Measurements from ENCODE around the gene AVPR2.

DNA sequence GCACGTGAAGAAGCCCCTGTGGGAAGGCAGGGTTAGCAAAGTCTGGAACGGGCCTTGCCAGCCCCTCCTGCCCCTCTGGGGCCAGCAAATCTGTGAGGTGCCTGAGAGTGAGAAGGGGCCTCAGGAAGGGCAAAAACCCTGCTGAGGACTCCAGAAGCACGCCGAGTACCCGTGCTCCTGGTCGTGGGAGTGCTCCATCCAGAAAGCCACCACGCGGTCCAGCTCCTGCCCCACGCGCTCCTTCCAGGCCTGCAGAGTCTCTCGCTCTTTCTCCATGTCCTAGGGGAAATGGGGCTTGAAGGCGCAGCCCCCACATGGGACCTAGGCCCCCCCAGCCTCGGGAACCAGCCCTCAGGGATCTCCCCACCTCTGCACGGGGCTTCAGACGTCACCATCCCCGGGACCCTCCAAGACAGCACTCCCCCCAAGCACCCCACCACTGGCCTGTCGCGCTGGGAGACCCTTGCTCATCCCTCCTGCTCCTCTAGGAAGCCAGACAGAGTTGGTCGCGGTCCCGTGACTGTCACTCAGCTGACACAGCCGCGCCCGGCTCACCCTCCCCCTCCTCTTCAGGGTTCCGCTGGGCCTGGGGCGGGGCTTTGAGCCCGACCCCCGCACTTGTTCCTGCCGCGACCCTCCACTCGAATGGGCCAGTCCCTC lies 39.8 kb downstream of the AVPR2 start, which contains the start of gene RENBP:
- TF ChIP-seq, protein P1, sequence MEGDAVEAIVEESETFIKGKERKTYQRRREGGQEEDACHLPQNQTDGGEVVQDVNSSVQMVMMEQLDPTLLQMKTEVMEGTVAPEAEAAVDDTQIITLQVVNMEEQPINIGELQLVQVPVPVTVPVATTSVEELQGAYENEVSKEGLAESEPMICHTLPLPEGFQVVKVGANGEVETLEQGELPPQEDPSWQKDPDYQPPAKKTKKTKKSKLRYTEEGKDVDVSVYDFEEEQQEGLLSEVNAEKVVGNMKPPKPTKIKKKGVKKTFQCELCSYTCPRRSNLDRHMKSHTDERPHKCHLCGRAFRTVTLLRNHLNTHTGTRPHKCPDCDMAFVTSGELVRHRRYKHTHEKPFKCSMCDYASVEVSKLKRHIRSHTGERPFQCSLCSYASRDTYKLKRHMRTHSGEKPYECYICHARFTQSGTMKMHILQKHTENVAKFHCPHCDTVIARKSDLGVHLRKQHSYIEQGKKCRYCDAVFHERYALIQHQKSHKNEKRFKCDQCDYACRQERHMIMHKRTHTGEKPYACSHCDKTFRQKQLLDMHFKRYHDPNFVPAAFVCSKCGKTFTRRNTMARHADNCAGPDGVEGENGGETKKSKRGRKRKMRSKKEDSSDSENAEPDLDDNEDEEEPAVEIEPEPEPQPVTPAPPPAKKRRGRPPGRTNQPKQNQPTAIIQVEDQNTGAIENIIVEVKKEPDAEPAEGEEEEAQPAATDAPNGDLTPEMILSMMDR (IDR thresholded peaks at IDR 0.05; ENCODE audit: low read length), result no peak
- TF ChIP-seq EZH2phosphoT487 (IDR thresholded peaks at IDR 0.05; ENCODE audit: low read length), result no peak
